Putamen (tissue), 1 donor: ENCODE measurements around the gene MTA2.

Experiments used
- DNase-seq: peaks from one replicate; pipeline ENCODE4 v3.0.0-alpha.2; 2016; ENCODE audit warnings: low spot score

The MTA2 gene

DNA sequence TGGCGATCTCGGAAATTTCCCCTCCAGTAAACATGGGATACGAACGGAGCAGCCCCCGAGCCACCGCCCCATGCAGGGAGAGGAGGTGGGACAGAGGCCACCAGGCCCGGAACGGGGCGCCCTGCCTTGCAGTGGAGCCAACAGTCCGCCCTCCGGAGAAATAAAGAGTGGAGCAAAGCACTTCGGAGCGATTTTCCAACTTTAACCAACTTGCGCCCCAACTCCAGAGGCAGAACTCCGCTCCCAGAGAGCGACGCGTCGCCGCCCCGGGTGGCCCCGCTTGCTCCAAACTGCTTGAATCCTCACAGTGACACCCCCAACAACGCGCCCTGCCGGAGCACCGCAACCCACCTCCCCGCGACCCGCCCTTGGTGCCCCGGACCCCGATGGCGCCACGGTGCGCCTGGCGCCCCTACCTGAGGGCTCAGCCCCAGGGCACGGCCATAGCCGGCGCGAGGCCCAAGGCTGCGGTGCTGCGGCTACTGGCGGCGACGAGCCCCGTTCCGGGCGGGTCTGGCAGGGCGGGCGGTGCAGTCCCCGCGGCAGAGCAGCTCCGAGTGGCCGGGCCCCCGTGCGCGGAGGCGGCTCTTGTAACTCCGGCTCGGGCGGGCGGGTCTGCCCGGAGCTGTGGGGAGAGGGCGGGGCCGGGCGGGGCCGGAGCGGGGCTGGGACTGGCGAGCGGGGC is 55.3 kb downstream of the MTA2 start, which contains the start of gene AHNAK:
TSS of gene AHNAK (minus strand) at position 563 of the 685 bp plus-strand sequence. CDS start 10,708 bp downstream, outside the sequence.
- DNase-seq, result no peak

DNA sequence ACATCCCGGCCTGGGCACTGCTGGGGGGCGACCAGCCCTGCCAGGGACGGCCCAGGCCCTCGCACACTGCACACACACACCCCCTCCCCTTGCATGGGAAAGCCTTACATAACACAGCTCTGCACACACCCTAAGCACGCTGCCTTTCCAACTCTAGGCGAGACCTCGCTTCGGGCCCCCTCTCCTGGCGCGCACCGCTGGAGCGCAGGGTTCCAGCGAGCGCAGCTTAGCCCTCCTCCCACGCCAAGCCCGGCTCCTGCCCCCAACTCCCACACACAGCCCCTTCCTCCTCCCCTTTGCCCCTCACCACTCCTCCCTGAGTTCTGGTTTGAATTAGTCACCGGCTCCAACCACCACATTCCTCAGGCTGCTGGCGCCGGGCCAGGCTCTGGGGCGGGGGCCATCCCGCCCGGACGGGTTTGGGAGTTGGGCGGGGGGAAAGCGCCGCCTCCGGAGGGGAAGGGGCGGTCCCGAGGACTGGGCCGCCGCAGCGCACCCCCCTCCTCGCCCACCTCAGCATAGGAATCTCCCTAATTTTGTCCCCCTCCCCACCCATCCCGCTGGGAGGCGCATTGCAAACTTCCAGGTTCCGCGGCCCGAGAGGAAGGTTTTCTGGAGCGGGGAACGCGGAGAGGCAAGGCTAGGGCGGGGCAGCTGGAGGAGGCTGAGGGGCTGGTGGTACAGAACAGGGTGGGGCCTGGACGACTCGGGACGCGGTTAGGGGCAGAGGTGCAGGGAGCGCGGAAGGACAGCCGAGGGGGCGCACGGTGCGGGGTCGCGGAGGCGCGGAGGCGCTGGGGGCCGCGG is 56.0 kb downstream of the MTA2 start:
- no peak for DNase-seq

DNA sequence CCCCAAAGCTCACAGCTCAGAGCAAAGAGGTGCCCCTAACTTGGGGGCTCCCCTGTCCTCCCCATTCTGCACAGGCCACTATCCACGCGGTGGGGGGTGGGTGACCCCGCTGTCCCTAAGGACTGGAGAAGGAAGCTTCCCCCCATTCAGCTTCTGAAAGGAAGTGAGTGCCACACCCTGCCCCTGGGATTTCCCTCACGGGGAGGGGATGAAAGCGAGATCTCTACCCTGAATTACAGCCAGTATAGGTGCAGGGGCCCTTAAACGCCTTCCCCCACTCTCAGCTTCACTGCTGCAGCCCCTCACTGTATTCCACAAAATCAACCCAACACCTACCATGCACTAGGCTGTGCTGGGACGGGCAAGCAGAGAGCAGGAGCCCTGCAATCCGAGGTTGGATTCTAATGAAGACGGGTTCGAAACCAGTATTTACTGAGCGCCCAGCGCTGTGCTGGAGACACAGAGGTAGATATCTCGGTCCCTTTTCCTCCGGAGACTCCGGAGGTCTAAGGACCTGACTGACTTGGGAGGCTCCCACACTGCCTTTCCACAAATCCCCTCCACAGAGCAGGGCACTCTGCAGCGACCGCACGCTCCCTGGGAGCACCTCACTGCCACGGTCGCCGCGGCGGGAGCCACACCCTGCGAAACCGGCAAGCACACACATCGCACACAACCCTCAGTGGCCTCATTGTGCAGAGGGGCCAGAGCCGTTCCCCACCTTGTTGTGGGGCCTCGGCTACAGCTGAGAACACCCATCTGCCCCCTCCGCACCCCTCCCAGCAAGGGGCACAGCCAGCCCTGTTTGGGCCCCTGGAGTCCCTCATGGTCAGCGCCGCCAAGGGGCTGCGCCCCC is 56.9 kb downstream of the MTA2 start:
- no peak for DNase-seq

DNA sequence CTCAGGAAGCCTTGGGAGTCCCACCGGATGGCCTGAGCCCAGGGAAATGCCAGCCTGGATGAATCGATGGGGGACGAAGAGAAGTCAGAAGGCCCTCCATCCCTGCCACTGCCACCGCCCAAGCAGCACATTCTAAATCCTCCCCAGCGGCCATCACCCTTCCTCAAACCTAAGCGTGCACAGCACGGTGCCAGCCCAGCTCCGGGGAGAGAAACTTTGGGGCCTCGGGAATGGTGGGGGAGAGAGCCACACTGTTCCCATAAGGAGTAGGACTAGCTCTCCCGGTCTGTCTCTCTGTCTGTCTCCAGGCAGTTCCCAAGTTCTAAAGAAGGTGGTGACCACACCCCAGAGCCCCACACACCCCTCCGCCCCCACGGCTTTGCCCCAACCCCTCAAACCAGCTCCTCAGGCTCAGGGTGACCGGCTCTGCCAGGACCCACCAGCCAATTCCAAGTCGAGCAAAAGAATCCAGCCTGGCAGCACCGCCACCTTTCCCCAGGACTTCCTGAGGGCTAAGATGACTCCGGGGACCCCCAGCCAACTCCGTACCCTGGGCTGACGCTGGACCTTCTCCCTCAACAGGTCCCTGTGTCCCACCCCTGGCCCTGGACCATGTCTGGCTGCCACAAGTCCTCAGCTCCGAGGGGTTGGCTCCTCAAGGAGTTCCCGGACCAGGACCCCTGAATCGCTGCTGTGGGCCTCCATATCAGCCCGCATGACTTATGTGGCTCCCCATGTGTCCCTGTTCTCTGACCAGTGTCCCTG is 57.8 kb downstream of the MTA2 start:
- no peak for DNase-seq
